CD4-positive, alpha-beta T cell (primary cell): ENCODE data around the gene FCGR2B. TPM values are rescaled to one million over a fixed set of nuclear protein-coding genes. Genes with fewer than 3 reads are reported as not detected.

Source experiments
- ATAC-seq: fragments of 200-7000 bp; cut with Tn5 transposase; one replicate; pipeline ENCODE4 v1.10.0; 2022; ENCODE audit warnings: mild to moderate bottlenecking; ENCODE audit not compliant: poor library complexity
- CTCF ChIA-PET: fragments of 350-600 bp; sonication (Branson Sonifier 250); formaldehyde crosslinking; loops from one replicate; lab custom pipeline; 2021; ENCODE audit warnings: antibody characterized with exemption, inconsistent platforms; lab: Charles Lee
- POLR2A ChIA-PET: fragments of 350-600 bp; sonication (Branson Sonifier 250); formaldehyde crosslinking; loops from one replicate; lab custom pipeline; 2021; ENCODE audit warnings: antibody characterized with exemption, inconsistent platforms; lab: Charles Lee
- DNase-seq, 14 experiments: peaks; one replicate each; pipeline ENCODE4 v3.0.0-alpha.2; 2013 to 2020; ENCODE audit warnings: mixed read lengths in 2 of 14
- H3K27ac ChIP-seq, 2 donors: one replicate each; pipeline versions ENCODE4 v1.5.1 to v1.7.0; 2013; ENCODE audit warnings: low read length in 2 of 2, low read depth in 1 of 2, mild to moderate bottlenecking in 1 of 2
- H3K27me3 ChIP-seq, 2 experiments: 1 replicate in 1 of 2; 2 replicates in 1 of 2; pipeline versions ENCODE4 v1.6.1 to v1.7.0; 2013; ENCODE audit warnings: low read length in 2 of 2, control low read depth in 1 of 2, mild to moderate bottlenecking in 1 of 2, moderate library complexity in 1 of 2; ENCODE audit not compliant: insufficient read depth in 2 of 2, control insufficient read depth in 1 of 2
- H3K36me3 ChIP-seq: one replicate; pipeline ENCODE4 v1.6.1; 2013; ENCODE audit warnings: low read length, control low read depth; ENCODE audit not compliant: insufficient read depth
- H3K4me1 ChIP-seq: one replicate; pipeline ENCODE4 v1.6.1; 2013; ENCODE audit warnings: low read length, control low read depth; ENCODE audit not compliant: insufficient read depth
- H3K4me3 ChIP-seq: one replicate; pipeline ENCODE4 v1.5.1; 2013; ENCODE audit warnings: mild to moderate bottlenecking, low read length, moderate library complexity
- H3K9me3 ChIP-seq, 2 experiments: 1 replicate in 1 of 2; 2 replicates in 1 of 2; pipeline versions ENCODE4 v1.6.1 to v1.7.0; 2013; ENCODE audit warnings: low read length in 2 of 2, mild to moderate bottlenecking in 2 of 2, control low read depth in 1 of 2, moderate library complexity in 1 of 2; ENCODE audit not compliant: control insufficient read depth in 1 of 2, insufficient read depth in 1 of 2
- H3K27ac Mint-ChIP-seq: one replicate; pipeline ENCODE4 v1.8.0; 2020; ENCODE audit warnings: mixed read lengths
- H3K27me3 Mint-ChIP-seq: one replicate; pipeline ENCODE4 v1.8.0; 2021; ENCODE audit warnings: mixed read lengths
- H3K36me3 Mint-ChIP-seq: one replicate; pipeline ENCODE4 v1.8.0; 2021; ENCODE audit warnings: low read depth, mixed read lengths
- H3K4me1 Mint-ChIP-seq: one replicate; pipeline ENCODE4 v1.8.0; 2021; ENCODE audit warnings: low read depth, mixed read lengths
- H3K4me3 Mint-ChIP-seq: one replicate; pipeline ENCODE4 v1.8.0; 2020; ENCODE audit warnings: mild to moderate bottlenecking, mixed read lengths
- H3K9me3 Mint-ChIP-seq: one replicate; pipeline ENCODE4 v1.8.0; 2020; ENCODE audit warnings: mixed read lengths
- intact Hi-C, 2 experiments: fragments of 100-400 bp; cut with DNase I in 1 of 2; cut with micrococcal nuclease in 1 of 2; formaldehyde crosslinking; loops; one replicate each; pipeline versions ENCODE4 v1.15.1 to v1.9.0; 2023 to 2025; cut with DNase I, micrococcal nuclease
- total RNA-seq, 174 experiments: library from RNA in 2 of 174; stranded (reverse) in 2 of 174; gene quantifications; one replicate each; pipeline ENCODE4 v1.2.3 and lab custom pipeline; 2021 to 2026
- TF ChIP-seq, protein P1 (sequence below): fragments of 200-600 bp; IDR thresholded peaks from one replicate; pipeline ENCODE4 v1.8.0; 2022; ENCODE audit warnings: antibody characterized with exemption, mild to moderate bottlenecking

Gene FCGR2B
- total RNA-seq, 2 experiments from 2014 or later, result 0.36 TPM; not detected in 1

DNA sequence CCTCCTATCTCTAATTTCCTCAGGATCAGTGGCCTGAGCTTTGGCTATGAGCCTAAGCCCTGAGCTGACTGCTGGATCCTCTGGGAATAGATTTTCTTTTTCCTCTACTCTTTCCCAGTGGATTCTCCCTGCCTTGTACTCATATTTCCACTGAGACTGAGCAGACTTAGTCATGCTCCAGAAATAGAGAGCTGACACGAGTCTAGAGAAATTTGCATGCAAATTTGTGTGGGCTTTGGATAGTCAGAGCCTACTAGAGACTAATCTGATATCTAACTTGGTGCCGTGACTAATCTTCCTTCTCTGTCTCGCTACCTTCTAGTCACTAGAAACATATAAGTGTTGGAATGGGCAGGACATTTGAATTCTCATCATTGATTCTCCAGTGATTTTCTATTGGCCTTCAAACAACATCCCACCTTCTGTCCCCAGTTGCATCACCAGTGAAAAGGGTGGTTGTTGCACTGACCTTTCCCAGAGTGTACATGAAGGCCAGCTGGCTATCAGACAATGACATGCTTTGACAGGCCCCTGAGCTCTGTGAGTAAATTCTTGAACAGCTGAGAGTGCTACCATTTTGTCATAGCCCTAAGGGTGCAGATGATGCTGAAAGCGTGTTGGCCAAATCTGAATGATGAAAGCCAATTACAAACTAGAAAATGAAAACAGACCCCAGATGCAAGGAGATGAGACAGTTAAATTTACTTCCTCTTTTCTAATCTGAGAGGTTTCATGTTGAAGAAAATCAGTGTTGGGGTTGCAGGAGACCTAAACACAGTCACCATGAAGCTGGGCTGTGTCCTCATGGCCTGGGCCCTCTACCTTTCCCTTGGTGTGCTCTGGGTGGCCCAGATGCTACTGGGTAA is 43.8 kb downstream of the FCGR2B start, which contains the start of gene FCRLA:
TSS of gene FCRLA (plus strand) at position 748 of the 866 bp plus-strand sequence. CDS start at position 784, 36 bp downstream.
- H3K27me3 ChIP-seq, result peaks cover 0 to 2% of the 10 kb centered on the region in 2 experiments
- no peaks in the 10 kb centered on the region for H3K36me3 Mint-ChIP-seq

DNA sequence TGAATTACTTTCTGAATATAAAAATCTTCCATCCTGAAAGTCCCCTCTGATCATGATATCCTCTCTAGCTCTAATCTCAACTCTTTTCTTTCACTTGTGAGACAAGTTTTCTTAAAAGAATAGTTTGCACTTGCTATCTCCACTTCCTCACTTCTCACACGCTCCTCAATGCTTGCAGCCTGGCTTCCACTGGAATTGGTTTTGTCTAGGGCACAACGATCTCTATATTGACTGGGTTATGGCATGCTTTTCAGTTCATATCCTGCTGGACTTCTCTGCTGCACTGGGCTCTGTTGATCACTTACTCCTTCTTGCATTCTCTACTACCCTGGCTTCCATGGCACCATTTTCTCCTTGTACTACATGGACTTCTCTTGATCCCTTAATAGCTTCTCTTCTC is 44.6 kb downstream of the FCGR2B start:
- DNase-seq (no peak), ATAC-seq (no peak)
- H3K9me3 Mint-ChIP-seq, result no peaks in the 10 kb centered on the region
- H3K27me3 Mint-ChIP-seq, result peaks cover 24% of the 10 kb centered on the region
- no peaks in the 10 kb centered on the region for H3K36me3 ChIP-seq
- H3K4me1 Mint-ChIP-seq, result no peaks in the 10 kb centered on the region
- no peaks in the 10 kb centered on the region for H3K4me1 ChIP-seq
- peaks cover 0 to 2% of the 10 kb centered on the region in 2 experiments for H3K27me3 ChIP-seq
- H3K36me3 Mint-ChIP-seq, result no peaks in the 10 kb centered on the region
- no peak overlapping the region for H3K27ac Mint-ChIP-seq
- H3K4me3 ChIP-seq, result no peak overlapping the region
- no peaks in the 10 kb centered on the region for H3K9me3 ChIP-seq
- intact Hi-C loops, result no loop called here
- no peak overlapping the region for H3K27ac ChIP-seq
- POLR2A ChIA-PET, result interaction anchor here (0.6 kb wide), 1 partner anchor 222 kb away, joined by 3 read pairs; no protein-coding TSS in a partner anchor
- H3K4me3 Mint-ChIP-seq, result no peak overlapping the region
- TF ChIP-seq, protein P1, sequence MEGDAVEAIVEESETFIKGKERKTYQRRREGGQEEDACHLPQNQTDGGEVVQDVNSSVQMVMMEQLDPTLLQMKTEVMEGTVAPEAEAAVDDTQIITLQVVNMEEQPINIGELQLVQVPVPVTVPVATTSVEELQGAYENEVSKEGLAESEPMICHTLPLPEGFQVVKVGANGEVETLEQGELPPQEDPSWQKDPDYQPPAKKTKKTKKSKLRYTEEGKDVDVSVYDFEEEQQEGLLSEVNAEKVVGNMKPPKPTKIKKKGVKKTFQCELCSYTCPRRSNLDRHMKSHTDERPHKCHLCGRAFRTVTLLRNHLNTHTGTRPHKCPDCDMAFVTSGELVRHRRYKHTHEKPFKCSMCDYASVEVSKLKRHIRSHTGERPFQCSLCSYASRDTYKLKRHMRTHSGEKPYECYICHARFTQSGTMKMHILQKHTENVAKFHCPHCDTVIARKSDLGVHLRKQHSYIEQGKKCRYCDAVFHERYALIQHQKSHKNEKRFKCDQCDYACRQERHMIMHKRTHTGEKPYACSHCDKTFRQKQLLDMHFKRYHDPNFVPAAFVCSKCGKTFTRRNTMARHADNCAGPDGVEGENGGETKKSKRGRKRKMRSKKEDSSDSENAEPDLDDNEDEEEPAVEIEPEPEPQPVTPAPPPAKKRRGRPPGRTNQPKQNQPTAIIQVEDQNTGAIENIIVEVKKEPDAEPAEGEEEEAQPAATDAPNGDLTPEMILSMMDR, result no peak
- CTCF ChIA-PET, result interaction anchor here (0.8 kb wide), 1 partner anchor 18 kb away, joined by 3 read pairs; no protein-coding TSS in a partner anchor

More for the DNA sequence above, 43.8 kb downstream of the FCGR2B start, which contains the start of gene FCRLA:
- POLR2A ChIA-PET, result interaction anchor here (0.6 kb wide), 1 partner anchor 221 kb away, joined by 3 read pairs; no protein-coding TSS in a partner anchor
- CTCF ChIA-PET, result interaction anchor here (0.8 kb wide), 1 partner anchor 17 kb away, joined by 3 read pairs; no protein-coding TSS in a partner anchor
- H3K4me3 ChIP-seq, result no peak within 1 kb of the TSS
- Mint-ChIP-seq H3K27me3 (peaks cover 16% of the 10 kb centered on the region), H3K27ac (no peak within 1 kb of the TSS), H3K4me3 (no peak within 1 kb of the TSS), H3K9me3 (no peaks in the 10 kb centered on the region), H3K4me1 (no peaks in the 10 kb centered on the region)
- H3K36me3 ChIP-seq, result no peaks in the 10 kb centered on the region
- H3K9me3 ChIP-seq, result no peaks in the 10 kb centered on the region
- no peak within 1 kb of the TSS for H3K27ac ChIP-seq
- ATAC-seq (no peak), DNase-seq (no peak)
- TF ChIP-seq, protein P1, result no peak
- intact Hi-C loops, result no loop called here
- no peaks in the 10 kb centered on the region for H3K4me1 ChIP-seq

DNA sequence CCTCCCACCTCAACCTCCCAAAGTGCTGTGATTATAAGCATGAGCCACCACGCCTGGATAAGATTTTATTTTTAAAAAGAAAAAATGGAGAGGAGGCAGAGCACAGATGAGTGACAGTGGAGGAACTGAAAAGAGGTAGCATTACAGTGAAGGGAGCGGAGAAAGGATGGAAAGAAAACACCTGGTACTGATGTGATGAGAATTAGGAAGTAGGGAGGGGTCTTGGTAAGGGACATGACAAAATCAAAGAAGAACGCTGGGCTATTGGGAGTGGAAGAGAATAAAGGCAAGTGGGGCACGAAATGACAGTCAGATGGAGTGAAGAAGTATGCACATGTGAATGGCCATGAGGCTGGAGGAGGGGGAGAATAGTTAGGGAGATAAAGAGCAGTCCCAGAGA is 46.4 kb downstream of the FCGR2B start:
- DNase-seq, result no peak
- Mint-ChIP-seq H3K27ac (no peak overlapping the region), H3K4me3 (no peak overlapping the region), H3K27me3 (peaks cover 30% of the 10 kb centered on the region), H3K4me1 (no peaks in the 10 kb centered on the region), H3K9me3 (no peaks in the 10 kb centered on the region), H3K36me3 (no peaks in the 10 kb centered on the region)
- Histone ChIP-seq H3K27ac (no peak overlapping the region), H3K9me3 (no peaks in the 10 kb centered on the region), H3K36me3 (no peaks in the 10 kb centered on the region), H3K4me1 (no peaks in the 10 kb centered on the region), H3K27me3 (peaks cover 0 to 2% of the 10 kb centered on the region in 2 experiments), H3K4me3 (no peak overlapping the region)
- intact Hi-C loops, result no loop called here
- ChIA-PET CTCF (no interaction called here), POLR2A (interaction anchor here (0.7 kb wide), 1 partner anchor 39 kb away, joined by 3 read pairs; no protein-coding TSS in a partner anchor)
- TF ChIP-seq, protein P1, result no peak
- no peak for ATAC-seq
